GM18505 (cell line): ENCODE results near the gene ALPI.
"Not testable (repeated sequence)": the region's sequence is repeated elsewhere in the genome, so short reads cannot be mapped to it uniquely, and the experiment has no call there.

Experiments
- ATAC-seq: cut with Tn5 transposase; IDR thresholded peaks from one replicate; pipeline ENCODE4 v1.9.1; 2021; ENCODE audit not compliant: unreplicated experiment
- POLR2A ChIP-seq: IDR thresholded peaks from 4 replicates; pipeline ENCODE4 v1.6.1; 2011; ENCODE audit warnings: borderline replicate concordance; ENCODE audit not compliant: insufficient read depth, insufficient read length; ENCODE audit errors: extremely low read depth

Gene ALPI

GRCh38 chr2:232434091-232434490 lies 21.9 kb upstream of the ALPI start:
- no peak for TF ChIP-seq POLR2A
- ATAC-seq, result no peak

- TF ChIP-seq POLR2A, result no peak
- no peak for ATAC-seq
Observed at GRCh38 chr2:232434563-232435374, 21.2 kb upstream of the ALPI start.

- ATAC-seq, result no peak
- TF ChIP-seq POLR2A, result no peak
Observed at GRCh38 chr2:232435375-232435648, 20.6 kb upstream of the ALPI start.

- no peak for ATAC-seq
- TF ChIP-seq POLR2A, result no peak
Observed at GRCh38 chr2:232435805-232436204, 20.1 kb upstream of the ALPI start.

DNA sequence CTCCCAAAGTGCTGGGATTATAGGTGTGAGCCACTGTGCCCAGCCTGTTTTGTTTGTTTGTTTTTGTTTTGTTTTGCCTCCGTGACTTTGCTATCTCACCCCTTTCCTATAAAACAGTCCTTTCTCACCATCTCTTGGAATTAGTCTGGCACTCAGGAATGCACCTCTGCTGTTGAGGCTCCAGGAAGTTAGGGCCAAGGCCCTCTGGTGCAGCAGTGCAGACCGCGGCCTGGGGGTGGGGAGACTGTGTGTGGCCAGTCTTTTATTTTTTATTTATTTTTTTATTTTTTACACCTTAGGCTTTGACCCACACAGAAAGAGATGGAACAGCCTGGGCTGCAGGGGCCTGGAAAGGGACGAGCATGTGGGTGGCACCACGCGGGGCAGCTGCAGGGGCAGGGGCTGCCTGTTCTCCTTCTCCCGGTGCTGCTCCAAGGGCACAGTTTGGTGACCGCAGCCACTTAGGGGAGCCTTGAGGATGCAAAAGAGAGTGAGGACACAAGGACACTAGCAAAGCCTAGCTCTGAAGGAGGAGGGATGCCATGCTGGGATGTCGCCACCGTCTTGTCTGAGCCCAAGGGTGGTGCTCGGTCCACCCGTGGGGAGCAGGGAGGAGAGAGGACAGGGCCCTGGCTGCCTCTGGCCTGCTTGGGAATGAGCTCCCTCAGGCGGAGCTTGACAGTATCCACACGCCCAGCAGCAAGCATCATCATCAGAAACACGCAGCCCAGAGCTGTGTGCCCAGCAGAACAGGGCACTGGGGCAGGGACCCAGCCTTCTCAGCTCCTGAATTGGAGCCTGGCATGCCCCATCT lies 19.4 kb upstream of the ALPI start:
- no peak for ATAC-seq

GRCh38 chr2:232437195-232437571 lies 18.8 kb upstream of the ALPI start:
- no peak for TF ChIP-seq POLR2A

More for the DNA sequence above, 19.4 kb upstream of the ALPI start:
- no peak for TF ChIP-seq POLR2A

GRCh38 chr2:232438091-232438490 lies 17.9 kb upstream of the ALPI start:
- no peak for ATAC-seq
- no peak for TF ChIP-seq POLR2A

More at GRCh38 chr2:232437195-232437571, 18.8 kb upstream of the ALPI start:
- ATAC-seq, result no peak

- TF ChIP-seq POLR2A, result no peak
- ATAC-seq, result no peak
Observed at GRCh38 chr2:232438951-232439757, 16.8 kb upstream of the ALPI start.

GRCh38 chr2:232439758-232440135 lies 16.2 kb upstream of the ALPI start:
- TF ChIP-seq POLR2A, result no peak
- ATAC-seq, result no peak

DNA sequence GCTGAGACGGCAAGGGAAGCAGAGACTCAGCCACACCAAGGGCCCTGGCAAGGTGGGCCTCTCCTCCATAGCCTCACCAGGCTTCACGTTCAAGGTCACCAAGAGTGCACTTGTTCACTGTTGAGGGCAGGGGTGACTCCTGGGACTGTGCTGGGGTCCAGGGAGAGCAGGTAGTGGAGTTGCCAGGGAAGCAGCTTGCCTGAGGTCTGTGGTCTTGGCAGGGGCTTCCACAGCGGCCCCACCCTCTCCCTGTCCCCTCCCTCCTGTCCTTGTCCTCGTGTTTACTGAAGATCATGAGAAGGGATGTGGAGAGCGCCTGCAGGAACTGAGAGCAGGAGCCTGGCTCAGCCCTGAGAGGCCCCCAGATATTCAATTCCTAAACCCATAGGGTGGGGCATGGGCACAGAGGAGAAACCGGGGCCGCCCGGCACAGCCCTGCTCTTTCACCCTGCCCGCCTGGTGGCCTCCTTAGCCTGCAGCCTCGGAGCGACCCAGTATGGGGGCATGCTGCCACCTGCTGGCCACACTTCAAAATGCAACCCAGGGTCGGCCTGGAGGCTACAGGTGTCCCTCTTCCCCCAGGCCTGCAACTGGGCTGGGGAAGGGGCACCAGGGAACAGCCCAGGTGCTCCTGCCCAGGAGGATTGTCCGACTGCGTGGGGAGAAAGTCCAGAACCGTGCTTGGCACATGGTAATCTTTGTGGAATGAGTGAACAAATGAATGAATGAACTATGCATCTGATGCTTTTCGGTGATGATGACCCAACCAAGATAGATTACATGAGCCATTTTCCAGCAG lies 15.5 kb upstream of the ALPI start:
- ATAC-seq, result peak; percentile 66

DNA sequence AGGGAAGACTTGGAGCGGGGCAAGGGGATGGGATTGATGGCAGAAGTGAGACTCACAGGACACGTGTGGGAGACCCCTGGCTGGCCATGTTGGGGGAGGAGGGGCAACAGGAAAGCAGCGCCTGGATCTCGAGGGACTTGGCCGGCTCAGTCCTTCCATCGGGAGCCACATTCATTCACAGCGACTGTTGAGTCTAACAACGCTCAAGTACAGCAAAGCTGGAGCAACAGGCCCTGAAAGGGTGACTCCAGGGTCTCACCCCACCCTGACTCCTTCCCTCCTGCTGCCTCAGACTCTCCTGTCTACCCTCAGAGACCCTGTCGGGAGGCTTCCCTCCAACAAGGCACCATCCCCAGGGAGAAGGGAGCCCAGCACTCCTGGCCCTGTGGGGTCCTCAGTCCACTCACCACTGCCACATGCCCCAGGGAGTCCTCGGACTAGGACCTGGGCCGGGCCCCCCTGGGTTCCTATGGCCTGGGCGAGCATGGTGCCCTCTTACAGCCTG lies 14.8 kb upstream of the ALPI start:
- no peak for ATAC-seq

DNA sequence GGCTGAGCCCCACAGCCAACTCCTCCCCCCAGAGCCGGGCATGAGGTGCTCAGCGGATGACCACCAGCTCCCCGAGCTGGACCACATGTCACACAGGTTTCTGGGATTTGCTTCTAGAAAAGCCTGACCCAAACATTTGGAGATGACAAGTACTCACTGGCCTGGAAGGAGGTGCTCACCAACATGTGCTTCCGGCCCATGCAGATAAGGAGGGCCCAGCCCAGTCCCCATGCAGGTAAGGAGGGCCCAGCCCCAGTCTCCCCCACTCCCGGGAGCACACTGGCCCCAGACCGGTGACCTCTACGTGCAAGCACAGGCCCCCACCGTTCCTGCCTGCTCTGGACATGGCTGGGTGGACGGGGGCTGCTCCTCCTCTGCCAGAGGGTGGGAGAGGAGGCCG lies 14.0 kb upstream of the ALPI start:
- not testable (repeated sequence) for ATAC-seq

More for the DNA sequence above, 14.8 kb upstream of the ALPI start:
- no peak for TF ChIP-seq POLR2A

DNA sequence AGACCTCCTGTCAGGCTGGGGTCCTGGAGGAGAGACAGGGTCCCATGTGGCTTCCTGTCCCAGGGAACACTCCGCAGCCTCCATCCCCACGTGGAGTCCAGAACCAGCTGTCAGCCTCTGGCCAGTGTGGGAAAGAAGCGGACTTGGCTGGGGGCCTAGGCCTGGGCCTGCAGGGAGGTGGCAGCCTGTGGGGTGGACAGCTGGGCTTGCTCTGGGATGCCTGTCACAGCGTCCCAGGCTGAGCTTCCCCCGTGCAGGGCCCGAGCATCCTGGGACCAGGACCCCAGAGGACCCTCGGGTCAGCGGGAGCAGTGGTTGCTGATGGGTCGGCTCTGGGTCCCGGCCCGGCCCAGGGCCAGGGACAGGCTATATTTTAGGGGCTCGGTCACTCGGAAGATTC lies 13.5 kb upstream of the ALPI start:
- not testable (repeated sequence) for ATAC-seq

- not testable (repeated sequence) for ATAC-seq
Observed at GRCh38 chr2:232443047-232443446, 12.9 kb upstream of the ALPI start.

- not testable (repeated sequence) for ATAC-seq
Observed at GRCh38 chr2:232443669-232444408, 12.1 kb upstream of the ALPI start.
